Stimulated activated CD8-positive, alpha-beta memory T cell treated with anti-CD3 and anti-CD28 coated beads, Interleukin-15, amount 100 ng/mL, for 4 hours (primary cell): ENCODE measurements around the gene CEPT1.
"Not testable (repeated sequence)": the region's sequence is repeated elsewhere in the genome, so short reads cannot be mapped to it uniquely, and the experiment has no call there.

Experiments
- DNase-seq, 2 donors: peaks; one replicate each; pipeline ENCODE4 v3.0.0-alpha.2; 2020; ENCODE audit warnings: low read depth in 2 of 2

The CEPT1 gene

GRCh38 chr1:111139956-111140679 lies at the start of gene CEPT1, which contains the start of gene DRAM2:
Gene CEPT1 (plus strand): TSS chr1:111140223. CDS start chr1:111147715, 7,492 bp downstream.
Gene DRAM2 (minus strand): TSS chr1:111140093. CDS start chr1:111131554, 8,539 bp downstream.
- DNase-seq = peak; percentile 81 to 87

DNA sequence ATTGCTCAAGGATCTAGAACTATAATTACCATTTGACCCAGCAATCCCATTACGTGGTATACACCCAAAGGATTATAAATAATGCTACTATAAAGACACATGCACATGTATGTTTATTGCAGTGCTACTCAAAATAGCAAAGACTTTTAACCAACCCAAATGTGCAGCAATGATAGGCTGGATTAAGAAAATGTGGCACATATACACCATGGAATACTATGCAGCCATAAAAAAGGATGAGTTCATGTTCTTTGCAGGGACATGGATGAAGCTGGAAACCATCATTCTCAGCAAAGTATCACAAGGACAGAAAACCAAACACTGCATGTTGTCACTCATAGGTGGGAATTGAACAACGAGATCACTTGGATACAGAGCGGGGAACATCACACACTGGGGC lies 44.6 kb upstream of the CEPT1 start:
- DNase-seq = not testable (repeated sequence)

GRCh38 chr1:111097356-111098099 lies 42.5 kb upstream of the CEPT1 start:
- DNase-seq = no peak

GRCh38 chr1:111099289-111099688 lies 40.7 kb upstream of the CEPT1 start:
- DNase-seq = no peak

DNA sequence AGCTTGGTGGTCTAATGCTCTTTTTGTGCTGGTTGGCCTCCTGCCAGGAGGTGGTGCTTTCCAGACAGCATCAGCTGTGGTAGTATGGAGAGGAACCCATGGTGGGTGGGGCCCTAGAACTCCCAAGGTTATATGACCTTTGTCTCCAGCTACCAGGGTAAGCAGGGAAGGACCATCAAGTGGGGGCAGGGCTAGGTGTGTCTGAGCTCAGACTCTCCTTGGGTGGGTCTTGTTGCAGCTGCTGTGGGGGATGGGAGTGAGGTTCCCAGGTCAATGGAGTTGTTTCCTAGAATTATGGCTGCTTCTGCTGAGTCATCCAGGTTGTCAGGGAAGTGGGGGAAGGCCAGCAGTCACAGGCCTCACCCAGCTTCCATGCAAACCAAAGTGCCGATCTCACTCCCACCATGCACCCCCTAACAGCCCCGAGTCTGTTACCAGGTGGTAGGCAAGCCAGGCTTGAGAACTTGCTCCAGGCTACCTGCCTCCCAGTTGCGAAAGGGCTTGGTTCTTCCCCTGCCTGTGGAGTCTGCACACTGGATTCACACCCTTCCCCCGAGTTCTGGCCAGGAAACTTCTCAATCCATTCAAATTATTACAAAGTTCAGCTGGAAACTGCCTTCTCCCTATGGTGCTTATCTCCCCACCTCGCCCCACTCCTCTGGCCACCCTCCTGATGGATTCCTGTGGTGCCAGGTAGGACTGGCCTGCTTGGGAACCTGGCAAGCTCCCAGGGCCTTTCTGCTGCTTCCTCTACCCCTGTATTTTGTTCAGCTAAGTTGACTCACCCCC lies 38.0 kb upstream of the CEPT1 start:
- no peak for DNase-seq

GRCh38 chr1:111104981-111105380 lies 35.0 kb upstream of the CEPT1 start:
- DNase-seq = no peak

- DNase-seq = no peak
Measured at GRCh38 chr1:111110197-111110899, 29.7 kb upstream of the CEPT1 start.

DNA sequence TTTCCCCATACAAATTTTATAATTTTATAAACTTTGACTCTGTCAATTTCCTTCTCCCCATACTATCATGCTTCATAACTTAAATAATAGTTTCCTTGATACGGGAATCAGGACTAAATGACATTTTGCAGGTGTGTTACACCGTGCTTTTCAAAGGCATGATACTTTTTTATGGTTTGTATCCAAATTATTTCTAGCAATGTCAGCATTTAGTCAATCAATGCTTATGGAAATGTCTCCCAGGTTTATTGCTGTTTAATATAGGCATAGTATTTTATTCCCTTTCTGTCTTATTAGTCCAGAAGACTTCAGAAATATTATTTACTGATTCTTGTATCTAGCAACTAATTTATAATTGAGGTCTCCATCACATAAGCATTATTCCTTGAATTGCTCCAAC lies 23.5 kb upstream of the CEPT1 start:
- DNase-seq = no peak

DNA sequence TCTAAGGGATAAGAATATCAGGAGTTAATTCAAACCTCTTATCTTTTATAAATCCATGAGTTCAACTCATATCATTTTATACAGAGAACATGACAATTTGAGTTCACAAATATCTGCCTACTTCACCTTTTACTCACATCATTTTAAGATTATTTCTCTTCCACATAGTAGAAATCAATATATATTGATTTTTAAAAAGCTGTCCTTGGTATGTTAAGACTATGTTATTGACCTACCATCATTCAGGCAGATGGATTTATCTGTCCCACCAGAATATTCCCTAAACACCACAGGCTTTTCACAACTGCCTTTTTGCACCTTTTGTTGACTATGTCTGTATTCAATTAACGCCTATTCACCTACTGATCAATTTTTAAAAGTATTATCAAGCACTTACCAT lies 13.7 kb upstream of the CEPT1 start:
- DNase-seq = no peak

- DNase-seq = no peak
Measured at GRCh38 chr1:111127923-111128643, 11.9 kb upstream of the CEPT1 start.

DNA sequence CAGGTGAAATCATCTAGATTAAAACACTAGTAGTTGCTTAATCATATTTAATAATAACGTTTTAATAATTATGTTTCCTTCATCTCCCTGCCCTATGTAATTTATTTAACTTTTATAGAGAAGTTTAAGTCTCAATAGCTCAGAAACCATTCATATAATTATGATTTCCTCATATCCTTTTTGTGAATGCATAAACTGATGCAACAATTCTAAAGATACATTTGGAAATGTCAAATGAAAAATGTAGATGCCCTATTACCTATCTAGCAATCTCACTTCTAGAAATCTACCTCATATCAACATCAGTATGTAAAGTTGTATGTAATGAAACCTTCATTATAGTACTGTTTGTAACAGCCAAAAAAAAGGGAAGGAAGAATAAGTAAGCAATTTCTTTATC lies 10.6 kb upstream of the CEPT1 start:
- no peak for DNase-seq

DNA sequence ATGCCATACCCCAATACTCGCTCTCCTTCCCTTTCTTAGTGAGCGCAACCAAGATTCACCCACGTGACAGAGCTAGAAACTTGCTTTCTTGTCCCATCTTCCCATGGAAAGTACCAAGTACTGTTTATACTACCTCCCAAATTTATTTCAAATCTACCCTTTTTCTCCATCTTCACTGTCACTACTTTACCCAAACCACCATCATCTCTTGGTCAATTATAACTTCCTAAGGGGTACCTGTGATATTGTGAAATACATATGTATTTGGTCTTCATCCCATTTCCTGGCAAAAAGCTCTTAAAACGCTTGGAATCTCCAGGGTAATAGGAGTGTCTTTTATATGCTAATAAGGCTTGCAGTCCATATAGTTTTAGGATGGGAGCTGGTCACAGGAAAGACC lies 8.3 kb upstream of the CEPT1 start:
- no peak for DNase-seq

DNA sequence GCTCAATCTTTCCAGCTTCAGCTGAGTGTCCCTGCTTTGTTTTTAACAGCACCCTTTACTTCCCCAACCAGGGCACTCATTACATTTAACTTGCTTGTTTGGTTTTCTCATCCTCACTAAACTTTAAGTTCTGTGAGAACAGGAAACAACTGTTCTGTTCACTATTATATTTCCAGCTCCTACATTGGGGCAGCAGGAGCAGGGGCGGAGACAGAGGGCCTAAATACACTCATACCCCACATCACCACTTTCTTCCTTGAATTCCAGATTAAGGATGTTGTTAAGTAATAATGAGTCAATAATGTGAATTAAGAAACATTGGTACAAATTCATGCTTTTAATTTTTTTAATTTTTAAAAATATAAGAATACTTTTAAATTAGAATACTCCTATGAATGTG lies 6.2 kb upstream of the CEPT1 start:
- DNase-seq = no peak

GRCh38 chr1:111139324-111139955 lies 583 bp upstream of the CEPT1 start:
- peak in 1 of 2 donors; percentile 14 for DNase-seq

- no peak for DNase-seq
Measured at GRCh38 chr1:111140680-111140967, 601 bp downstream of the CEPT1 start.

DNA sequence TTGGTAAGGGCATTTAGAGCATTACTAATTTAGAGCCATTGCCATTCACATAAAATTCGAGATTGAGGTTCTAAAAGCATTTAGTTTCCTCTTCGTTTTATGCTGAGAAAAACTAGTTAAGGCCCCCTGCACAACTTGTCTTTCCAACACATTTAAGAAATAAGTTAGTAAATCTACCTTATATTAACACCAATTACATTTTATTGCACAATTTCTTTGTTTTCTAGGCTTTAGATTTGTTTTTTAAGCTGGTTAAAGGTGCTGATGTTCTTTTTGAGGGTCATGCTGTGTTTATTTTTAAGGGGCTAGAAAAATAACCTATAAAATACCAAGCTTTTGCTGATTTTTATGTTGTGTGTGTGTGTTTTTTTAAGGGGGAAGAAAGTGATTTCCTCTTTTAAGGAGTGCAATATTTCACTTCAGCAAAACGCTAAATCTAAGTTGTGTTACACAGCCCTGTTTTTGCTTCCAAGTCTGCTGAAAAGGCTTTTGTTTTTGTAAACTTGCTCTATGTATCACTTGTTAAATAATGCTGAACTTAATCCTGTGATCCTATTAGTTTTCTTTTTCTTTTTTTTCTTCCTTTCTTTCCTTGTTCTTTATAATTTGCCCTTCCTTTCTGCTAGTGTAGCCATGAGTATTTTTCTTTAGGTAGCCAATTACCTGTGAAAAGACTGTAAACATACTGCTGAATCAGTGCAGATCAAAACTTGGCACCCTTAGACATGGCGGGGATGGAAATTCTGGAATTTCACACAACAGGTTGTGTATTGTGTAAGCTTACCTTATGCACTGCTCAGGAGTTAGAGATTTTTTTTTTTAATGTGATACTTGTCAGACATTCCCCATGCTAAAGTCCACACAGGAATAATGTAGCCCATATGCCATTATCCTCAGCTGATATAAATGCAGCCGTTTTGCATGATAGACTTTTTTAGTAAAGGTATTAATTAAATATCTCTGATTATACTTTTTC lies 1.5 kb downstream of the CEPT1 start:
- DNase-seq = no peak

GRCh38 chr1:111142356-111142975 lies 2.4 kb downstream of the CEPT1 start:
- DNase-seq = no peak

GRCh38 chr1:111145542-111145941 lies 5.5 kb downstream of the CEPT1 start:
- no peak for DNase-seq
